Mammary epithelial cell (primary cell): ENCODE results near the gene DDX5.

Source experiments
- CTCF ChIP-seq, 2 donors: IDR thresholded peaks in 1 of 2; conservative IDR thresholded peaks in 1 of 2; 2 replicates each; pipeline ENCODE4 v1.5.1; 2011 to 2012; ENCODE audit warnings: inconsistent platforms in 2 of 2, low read length in 2 of 2, mild to moderate bottlenecking in 2 of 2, control low read depth in 1 of 2, low read depth in 1 of 2; ENCODE audit not compliant: insufficient read depth in 1 of 2; ENCODE audit errors: extremely low read depth in 1 of 2
- EZH2 ChIP-seq: IDR thresholded peaks from 2 replicates; pipeline ENCODE4 v1.6.1; 2012; ENCODE audit warnings: low read length, inconsistent platforms, borderline replicate concordance

DNA sequence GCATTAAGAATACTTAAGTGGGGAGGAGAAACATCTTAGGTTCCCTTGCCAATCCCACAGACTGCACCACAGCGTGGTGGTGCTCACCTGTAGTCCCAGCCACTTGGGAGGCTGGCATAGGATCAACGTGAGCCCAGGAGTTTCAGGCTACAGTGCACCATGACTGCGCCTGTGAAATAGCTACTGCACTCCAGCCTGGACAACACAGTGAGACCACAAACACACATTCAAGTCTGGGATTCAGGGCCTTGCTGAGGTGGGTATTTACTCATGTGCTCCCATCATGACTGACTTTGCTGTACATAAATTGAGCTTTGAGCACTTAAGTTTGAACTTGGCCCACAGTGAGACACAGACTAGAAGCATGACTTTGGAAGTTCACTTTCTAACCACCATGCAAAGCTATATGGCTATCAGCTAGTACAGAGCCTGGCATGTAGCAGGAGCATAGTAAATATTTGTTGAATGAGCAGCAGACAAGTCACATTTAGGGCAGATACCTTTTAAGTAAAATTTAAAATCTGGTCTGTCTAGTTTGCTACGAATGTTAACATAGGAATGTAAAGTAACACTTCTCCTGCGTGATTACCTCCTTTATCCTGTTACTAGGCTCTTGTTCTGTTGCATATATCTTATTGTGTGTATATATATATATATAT is 34.2 kb upstream of the DDX5 start:
- TF ChIP-seq CTCF (conservative IDR thresholded peaks at IDR 0.05 in 1 of 2, IDR thresholded peaks at IDR 0.05 in 1 of 2; ENCODE audit: extremely low read depth in 1 of 2, insufficient read depth in 1 of 2, low read depth in 1 of 2, low read length in 2 of 2) (no peak), EZH2 (no peak)
